GM21723 (cell line): ENCODE results near the gene CHRNA3.
"Not testable (repeated sequence)": the region's sequence is repeated elsewhere in the genome, so short reads cannot be mapped to it uniquely, and the experiment has no call there.

ENCODE experiments used
- ATAC-seq: cut with Tn5 transposase; IDR thresholded peaks from one replicate; pipeline ENCODE4 v1.9.1; 2021; ENCODE audit warnings: mild to moderate bottlenecking, moderate library complexity; ENCODE audit not compliant: unreplicated experiment

CHRNA3 gene

GRCh38 chr15:78619022-78619950 lies 1.5 kb downstream of the CHRNA3 start:
- no peak for ATAC-seq

GRCh38 chr15:78618490-78618934 lies 2.3 kb downstream of the CHRNA3 start:
- no peak for ATAC-seq

- no peak for ATAC-seq
Observed at GRCh38 chr15:78618064-78618463, 2.7 kb downstream of the CHRNA3 start.

- ATAC-seq: no peak
Observed at GRCh38 chr15:78617516-78617915, 3.3 kb downstream of the CHRNA3 start.

- ATAC-seq: no peak
Observed at GRCh38 chr15:78617076-78617475, 3.7 kb downstream of the CHRNA3 start.

GRCh38 chr15:78616506-78616905 lies 4.3 kb downstream of the CHRNA3 start:
- ATAC-seq: no peak

- ATAC-seq: no peak
Observed at GRCh38 chr15:78615151-78615589, 5.6 kb downstream of the CHRNA3 start.

- ATAC-seq: no peak
Observed at GRCh38 chr15:78614021-78614420, 6.8 kb downstream of the CHRNA3 start.

GRCh38 chr15:78609551-78609950 lies 11.2 kb downstream of the CHRNA3 start:
- ATAC-seq: not testable (repeated sequence)

GRCh38 chr15:78605680-78606079 lies 15.1 kb downstream of the CHRNA3 start:
- ATAC-seq: no peak

- no peak for ATAC-seq
Observed at GRCh38 chr15:78605201-78605600, 15.6 kb downstream of the CHRNA3 start.

- ATAC-seq: no peak
Observed at GRCh38 chr15:78604420-78604819, 16.4 kb downstream of the CHRNA3 start.

GRCh38 chr15:78603467-78603866 lies 17.3 kb downstream of the CHRNA3 start:
- ATAC-seq: no peak

- ATAC-seq: no peak
Observed at GRCh38 chr15:78599189-78599588, 21.6 kb downstream of the CHRNA3 start.

- no peak for ATAC-seq
Observed at GRCh38 chr15:78598348-78598747, 22.4 kb downstream of the CHRNA3 start.

- ATAC-seq: no peak
Observed at GRCh38 chr15:78597583-78597982, 23.2 kb downstream of the CHRNA3 start.

GRCh38 chr15:78574944-78575343 lies 45.9 kb downstream of the CHRNA3 start:
- ATAC-seq: no peak

- no peak for ATAC-seq
Observed at GRCh38 chr15:78573416-78573815, 47.4 kb downstream of the CHRNA3 start.

- ATAC-seq: no peak
Observed at GRCh38 chr15:78571382-78571781, 49.4 kb downstream of the CHRNA3 start.

- ATAC-seq: no peak
Observed at GRCh38 chr15:78570710-78571109, 50.1 kb downstream of the CHRNA3 start.

- ATAC-seq: no peak
Observed at GRCh38 chr15:78567531-78567930, 53.3 kb downstream of the CHRNA3 start.

GRCh38 chr15:78565951-78566774 lies 54.6 kb downstream of the CHRNA3 start:
- ATAC-seq: peak; percentile 26
